Trophoblast cell (in vitro differentiated cells and primary cell): ENCODE measurements around the gene TMPRSS4.
A peak's percentile ranks its signal among the peaks of the same experiment; 100 is the strongest.

Experiments
- DNase-seq, 2 donors: peaks; one replicate each; pipeline ENCODE4 v3.0.0-alpha.2; 2016
- H2AFZ ChIP-seq: 2 replicates; pipeline ENCODE4 v1.6.1; 2013; ENCODE audit warnings: low read length, moderate library complexity, mild to moderate bottlenecking; ENCODE audit not compliant: insufficient read depth, poor library complexity
- H2AK5ac ChIP-seq: 2 replicates; pipeline ENCODE4 v1.6.1; 2013; ENCODE audit warnings: mild to moderate bottlenecking, low read length
- H2BK120ac ChIP-seq: 2 replicates; pipeline ENCODE4 v1.6.1; 2013; ENCODE audit warnings: low read length, mild to moderate bottlenecking, moderate library complexity; ENCODE audit not compliant: insufficient read depth, poor library complexity
- H2BK12ac ChIP-seq: 2 replicates; pipeline ENCODE4 v1.6.1; 2013; ENCODE audit warnings: mild to moderate bottlenecking, low read length, moderate library complexity
- H2BK5ac ChIP-seq: 2 replicates; pipeline ENCODE4 v1.6.1; 2013; ENCODE audit warnings: low read length, low read depth, moderate library complexity, mild to moderate bottlenecking; ENCODE audit not compliant: poor library complexity
- H3K14ac ChIP-seq: 2 replicates; pipeline ENCODE4 v1.6.1; 2013; ENCODE audit warnings: mild to moderate bottlenecking, low read length
- H3K18ac ChIP-seq: 2 replicates; pipeline ENCODE4 v1.6.1; 2013; ENCODE audit warnings: mild to moderate bottlenecking, low read length
- H3K23ac ChIP-seq: 2 replicates; pipeline ENCODE4 v1.6.1; 2013; ENCODE audit warnings: low read length
- H3K27ac ChIP-seq: 2 replicates; pipeline ENCODE4 v1.5.1; 2013; ENCODE audit warnings: low read depth, mild to moderate bottlenecking, inconsistent platforms, low read length, moderate library complexity
- H3K27me3 ChIP-seq: 2 replicates; pipeline ENCODE4 v1.6.1; 2013; ENCODE audit warnings: inconsistent platforms, mild to moderate bottlenecking, low read length, moderate library complexity; ENCODE audit not compliant: insufficient read depth
- H3K36me3 ChIP-seq, 2 experiments: 1 replicate in 1 of 2; 2 replicates in 1 of 2; pipeline ENCODE4 v1.6.1; 2013; ENCODE audit warnings: low read length in 2 of 2, mild to moderate bottlenecking in 2 of 2, moderate library complexity in 1 of 2; ENCODE audit not compliant: insufficient read depth in 2 of 2, control insufficient read depth in 1 of 2
- H3K4ac ChIP-seq: 2 replicates; pipeline ENCODE4 v1.6.1; 2013; ENCODE audit warnings: low read depth, mild to moderate bottlenecking, low read length, moderate library complexity
- H3K4me1 ChIP-seq, 2 experiments: 1 replicate in 1 of 2; 2 replicates in 1 of 2; pipeline ENCODE4 v1.6.1; 2013; ENCODE audit warnings: low read length in 2 of 2, mild to moderate bottlenecking in 2 of 2, moderate library complexity in 1 of 2; ENCODE audit not compliant: insufficient read depth in 2 of 2, control insufficient read depth in 1 of 2
- H3K4me2 ChIP-seq: 2 replicates; pipeline ENCODE4 v1.6.1; 2013; ENCODE audit warnings: inconsistent platforms, mild to moderate bottlenecking, low read length, moderate library complexity
- H3K4me3 ChIP-seq: 2 replicates; pipeline ENCODE4 v1.5.1; 2013; ENCODE audit warnings: mild to moderate bottlenecking, low read depth, low read length, inconsistent platforms
- H3K79me1 ChIP-seq: one replicate; pipeline ENCODE4 v1.6.1; 2013; ENCODE audit warnings: low read length
- H3K79me2 ChIP-seq: 2 replicates; pipeline ENCODE4 v1.6.1; 2013; ENCODE audit warnings: low read length, mild to moderate bottlenecking; ENCODE audit not compliant: control insufficient read depth, insufficient read depth, poor library complexity
- H3K9ac ChIP-seq: 2 replicates; pipeline ENCODE4 v1.6.1; 2013; ENCODE audit warnings: mild to moderate bottlenecking, low read length
- H3K9me3 ChIP-seq: 2 replicates; pipeline ENCODE4 v1.6.1; 2013; ENCODE audit warnings: low read depth, mild to moderate bottlenecking, control low read depth, inconsistent platforms, low read length; ENCODE audit not compliant: insufficient read depth
- H4K12ac ChIP-seq: 2 replicates; pipeline ENCODE4 v1.6.1; 2013; ENCODE audit warnings: low read depth, mild to moderate bottlenecking, low read length, moderate library complexity
- H4K8ac ChIP-seq: 2 replicates; pipeline ENCODE4 v1.6.1; 2013; ENCODE audit warnings: low read depth, mild to moderate bottlenecking, low read length, moderate library complexity
- H4K91ac ChIP-seq: one replicate; pipeline ENCODE4 v1.6.1; 2013; ENCODE audit warnings: low read depth, mild to moderate bottlenecking, low read length, moderate library complexity
- WGBS: extraction: QIAGEN DNeasy Blood & Tissue Kit; methylation state at CpG from one replicate; pipeline ENCODE4 v1.1.7; 2013; ENCODE audit warnings: missing lambda C conversion rate; ENCODE audit not compliant: insufficient read length, insufficient coverage; ENCODE audit errors: extremely low coverage; 5-methylcytosine and 5-hydroxymethylcytosine counted together

TMPRSS4 gene

GRCh38 chr11:118155776-118156530, 79.1 kb downstream of the TMPRSS4 start:
- Histone ChIP-seq H3K18ac (no peak overlapping the region), H2BK12ac (no peak overlapping the region), H2BK120ac (no peak overlapping the region), H4K12ac (no peak overlapping the region), H3K4me1 (peaks cover 5% of the 10 kb centered on the region in 2 experiments), H2BK5ac (no peak overlapping the region), H3K4me3 (no peak overlapping the region), H3K9ac (no peak overlapping the region), H4K91ac (no peak overlapping the region), H3K27ac (no peak overlapping the region), H3K9me3 (peaks cover 15% of the 10 kb centered on the region), H3K4ac (no peak overlapping the region), H3K14ac (no peak overlapping the region), H2AK5ac (no peak overlapping the region), H3K79me1 (no peaks in the 10 kb centered on the region), H3K79me2 (no peaks in the 10 kb centered on the region), H3K23ac (no peak overlapping the region), H4K8ac (no peak overlapping the region), H3K4me2 (no peak overlapping the region), H3K27me3 (peaks cover 69% of the 10 kb centered on the region), H3K36me3 (no peaks in the 10 kb centered on the region), H2AFZ (no peak overlapping the region)
- WGBS = no CpG with 5 or more reads among the region's 11 CpGs
- DNase-seq = no peak

GRCh38 chr11:118156531-118157185, 79.8 kb downstream of the TMPRSS4 start:
- Histone ChIP-seq H3K27me3 (peaks cover 62% of the 10 kb centered on the region), H4K91ac (no peak overlapping the region), H3K4me2 (no peak overlapping the region), H2BK120ac (no peak overlapping the region), H3K36me3 (no peaks in the 10 kb centered on the region), H3K4me3 (peak overlapping the region; percentile 46), H3K4me1 (peaks cover 5% of the 10 kb centered on the region in 2 experiments), H2AK5ac (no peak overlapping the region), H3K79me2 (no peaks in the 10 kb centered on the region), H3K9me3 (peaks cover 15% of the 10 kb centered on the region), H2AFZ (no peak overlapping the region), H3K9ac (no peak overlapping the region), H3K18ac (no peak overlapping the region), H2BK12ac (no peak overlapping the region), H3K79me1 (no peaks in the 10 kb centered on the region), H4K12ac (no peak overlapping the region), H3K14ac (no peak overlapping the region), H3K27ac (no peak overlapping the region), H3K23ac (no peak overlapping the region), H2BK5ac (no peak overlapping the region), H3K4ac (no peak overlapping the region), H4K8ac (no peak overlapping the region)
- no peak for DNase-seq
- WGBS = no CpG with 5 or more reads among the region's 21 CpGs

DNA sequence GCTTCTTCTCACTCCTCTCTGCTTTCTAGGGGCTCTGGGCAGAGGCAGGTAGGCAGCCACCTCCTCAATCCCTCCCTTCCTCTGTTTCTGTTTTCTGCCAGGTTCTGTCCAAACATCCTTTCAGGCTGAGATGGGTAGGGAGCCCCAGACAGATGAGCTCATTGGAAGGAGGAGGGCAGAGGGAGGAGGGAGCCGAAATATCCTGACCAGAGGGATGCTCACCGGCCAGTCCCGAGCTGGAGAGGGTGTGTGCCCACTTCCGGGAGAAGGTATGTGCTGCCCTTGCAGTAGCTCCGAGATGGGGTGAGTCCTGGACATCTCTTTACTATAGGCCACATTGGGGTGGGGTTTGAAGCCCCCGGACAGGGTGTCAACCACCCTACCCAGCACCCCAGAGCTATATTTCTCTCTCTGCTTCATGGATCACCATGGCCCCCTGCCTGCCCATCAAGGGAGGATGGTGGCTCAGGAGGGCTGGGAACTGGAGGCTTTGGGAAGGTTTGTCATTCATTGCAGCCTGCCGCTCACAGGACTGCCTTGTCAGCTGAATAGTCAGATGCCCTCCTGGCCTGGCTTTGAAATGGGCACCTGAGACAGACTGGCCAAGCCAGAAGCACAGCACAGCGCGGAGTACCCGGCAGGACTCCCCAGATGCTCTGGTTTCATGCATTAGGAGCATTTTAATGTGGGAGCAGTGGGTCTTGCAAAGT, 80.5 kb downstream of the TMPRSS4 start:
- Histone ChIP-seq H2BK12ac (no peak overlapping the region), H2BK5ac (no peak overlapping the region), H3K4me3 (no peak overlapping the region), H3K79me2 (no peaks in the 10 kb centered on the region), H3K36me3 (no peaks in the 10 kb centered on the region), H4K91ac (no peak overlapping the region), H3K23ac (no peak overlapping the region), H3K27me3 (peaks cover 56% of the 10 kb centered on the region), H3K4me2 (no peak overlapping the region), H4K12ac (no peak overlapping the region), H3K4me1 (peaks cover 5% of the 10 kb centered on the region in 2 experiments), H3K9ac (no peak overlapping the region), H2BK120ac (no peak overlapping the region), H3K79me1 (no peaks in the 10 kb centered on the region), H3K18ac (no peak overlapping the region), H4K8ac (no peak overlapping the region), H2AK5ac (no peak overlapping the region), H3K9me3 (peaks cover 15% of the 10 kb centered on the region), H3K14ac (no peak overlapping the region), H3K4ac (no peak overlapping the region), H3K27ac (no peak overlapping the region), H2AFZ (no peak overlapping the region)
- no peak for DNase-seq
- WGBS = no CpG with 5 or more reads among the region's 10 CpGs

DNA sequence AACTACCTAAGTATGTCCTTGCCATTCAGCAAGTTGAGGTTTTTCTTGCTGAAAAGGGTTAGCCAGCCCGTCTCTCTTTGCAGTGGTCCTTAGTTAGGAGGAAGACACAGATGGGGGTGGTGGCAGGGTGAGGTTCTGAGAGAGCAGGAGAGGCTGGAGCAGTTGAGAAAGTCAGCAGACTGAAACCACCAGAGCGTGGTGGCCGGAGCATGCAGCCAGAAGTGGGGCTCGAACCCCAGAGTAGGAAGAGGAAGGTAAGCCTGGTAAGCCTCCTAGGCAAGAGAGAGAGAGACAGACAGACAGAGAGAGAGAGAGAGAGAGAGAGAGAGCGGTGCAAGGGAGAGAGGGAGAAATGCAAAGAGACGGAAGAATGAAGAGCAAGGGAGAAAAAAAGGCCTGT, 84.9 kb downstream of the TMPRSS4 start:
- H2BK120ac ChIP-seq = no peak overlapping the region
- H3K23ac ChIP-seq = no peak overlapping the region
- no peaks in the 10 kb centered on the region for H3K79me2 ChIP-seq
- no peak overlapping the region for H2AK5ac ChIP-seq
- H2BK5ac ChIP-seq = no peak overlapping the region
- no peak overlapping the region for H2BK12ac ChIP-seq
- H3K4ac ChIP-seq = no peak overlapping the region
- H4K12ac ChIP-seq = no peak overlapping the region
- H4K91ac ChIP-seq = no peak overlapping the region
- H3K18ac ChIP-seq = no peak overlapping the region
- DNase-seq = no peak
- H3K36me3 ChIP-seq = no peaks in the 10 kb centered on the region
- H3K27me3 ChIP-seq = peaks cover 14% of the 10 kb centered on the region
- H3K79me1 ChIP-seq = no peaks in the 10 kb centered on the region
- H4K8ac ChIP-seq = no peak overlapping the region
- WGBS = no CpG with 5 or more reads among the region's 6 CpGs
- H3K27ac ChIP-seq = no peak overlapping the region
- H2AFZ ChIP-seq = no peak overlapping the region
- H3K4me3 ChIP-seq = no peak overlapping the region
- H3K9me3 ChIP-seq = peaks cover 3% of the 10 kb centered on the region
- H3K9ac ChIP-seq = no peak overlapping the region
- no peaks in the 10 kb centered on the region for H3K4me1 ChIP-seq
- no peak overlapping the region for H3K14ac ChIP-seq
- H3K4me2 ChIP-seq = no peak overlapping the region
